IMR-90 (cell line): Measurements from ENCODE around the gene STK32A. TPM values are rescaled to one million over a fixed set of nuclear protein-coding genes. Genes with fewer than 3 reads are reported as not detected.

Experiments
- ATAC-seq: fragments of 200-7000 bp; cut with Tn5 transposase; 2 replicates; pipeline ENCODE4 v1.9.1; 2020; ENCODE audit warnings: low read depth, mild to moderate bottlenecking, moderate library complexity
- BruUV-seq: library from RNA; stranded (reverse); fragments of 400-500 nt; replicated peaks from 2 replicates; lab custom pipeline; 2021; lab: Mats Ljungman, UMichigan
- CTCF ChIA-PET: fragments of 300-600 bp; formaldehyde crosslinking; extraction: SDS; loops from one replicate; lab custom pipeline; 2021; ENCODE audit warnings: antibody characterized with exemption; lab: Yijun Ruan, JAX
- POLR2A ChIA-PET: fragments of 300-600 bp; sonication (Branson Sonifier 250); formaldehyde crosslinking; loops from one replicate; lab custom pipeline; 2022; ENCODE audit warnings: antibody characterized with exemption; ENCODE audit not compliant: unreplicated experiment; lab: Charles Lee
- DNase-seq: peaks from one replicate; pipeline ENCODE4 v3.0.0; 2013
- H2AFZ ChIP-seq: replicated peaks from 2 replicates; pipeline ENCODE3; 2013; ENCODE audit warnings: low read length, mild to moderate bottlenecking; ENCODE audit not compliant: poor library complexity
- H2AK5ac ChIP-seq: 2 replicates; pipeline ENCODE4 v1.6.1; 2013; ENCODE audit warnings: low read depth, low read length, inconsistent platforms
- H2AK9ac ChIP-seq: replicated peaks from 2 replicates; pipeline ENCODE3; 2013; ENCODE audit warnings: mild to moderate bottlenecking, low read depth, low read length, moderate library complexity; ENCODE audit not compliant: poor library complexity
- H2BK120ac ChIP-seq: 2 replicates; pipeline ENCODE4 v1.6.1; 2013; ENCODE audit warnings: low read depth, low read length, inconsistent platforms
- H2BK15ac ChIP-seq: 3 replicates; pipeline ENCODE4 v1.6.1; 2013; ENCODE audit warnings: low read depth, low read length, inconsistent platforms
- H2BK20ac ChIP-seq: 2 replicates; pipeline ENCODE4 v1.6.1; 2013; ENCODE audit warnings: low read depth, mild to moderate bottlenecking, inconsistent platforms, low read length, moderate library complexity
- H2BK5ac ChIP-seq: 2 replicates; pipeline ENCODE4 v1.6.1; 2013; ENCODE audit warnings: mild to moderate bottlenecking, low read depth, low read length, inconsistent platforms; ENCODE audit not compliant: poor library complexity, severe bottlenecking
- H3K14ac ChIP-seq: replicated peaks from 2 replicates; pipeline ENCODE4 v1.6.1; 2013; ENCODE audit warnings: low read depth, low read length, inconsistent platforms
- H3K18ac ChIP-seq: 2 replicates; pipeline ENCODE4 v1.6.1; 2013; ENCODE audit warnings: low read depth, low read length, control low read depth
- H3K23ac ChIP-seq: 2 replicates; pipeline ENCODE4 v1.6.1; 2013; ENCODE audit warnings: low read depth, low read length, inconsistent platforms
- H3K27ac ChIP-seq: 2 replicates; pipeline ENCODE4 v1.5.1; 2013; ENCODE audit warnings: mild to moderate bottlenecking, control low read depth, low read length; ENCODE audit not compliant: insufficient read depth
- H3K27me3 ChIP-seq: 2 replicates; pipeline ENCODE4 v1.6.1; 2013; ENCODE audit warnings: low read length; ENCODE audit not compliant: control insufficient read depth, insufficient read depth
- H3K36me3 ChIP-seq: 2 replicates; pipeline ENCODE4 v1.6.1; 2013; ENCODE audit warnings: low read length, mixed read lengths; ENCODE audit not compliant: control insufficient read depth, insufficient read depth
- H3K4ac ChIP-seq: 2 replicates; pipeline ENCODE4 v1.6.1; 2013; ENCODE audit warnings: low read depth, low read length, inconsistent platforms
- H3K4me1 ChIP-seq: 2 replicates; pipeline ENCODE4 v1.6.1; 2013; ENCODE audit warnings: low read length, mixed read lengths; ENCODE audit not compliant: control insufficient read depth, insufficient read depth
- H3K4me2 ChIP-seq: 2 replicates; pipeline ENCODE4 v1.6.1; 2013; ENCODE audit warnings: low read depth, mild to moderate bottlenecking, control low read depth, low read length, moderate library complexity
- H3K4me3 ChIP-seq: 2 replicates; pipeline ENCODE4 v1.5.1; 2013; ENCODE audit warnings: low read depth, mild to moderate bottlenecking, control low read depth, low read length, moderate library complexity; ENCODE audit not compliant: insufficient read depth
- H3K56ac ChIP-seq: 2 replicates; pipeline ENCODE4 v1.6.1; 2013; ENCODE audit warnings: low read length, inconsistent platforms; ENCODE audit not compliant: insufficient read depth; ENCODE audit errors: extremely low read depth
- H3K79me1 ChIP-seq, 2 experiments: 2 replicates each; pipeline ENCODE4 v1.6.1; 2013; ENCODE audit warnings: low read length in 2 of 2, inconsistent platforms in 1 of 2, low read depth in 1 of 2
- H3K9ac ChIP-seq: 2 replicates; pipeline ENCODE4 v1.6.1; 2013; ENCODE audit warnings: low read depth, low read length, control low read depth
- H3K9me1 ChIP-seq: 2 replicates; pipeline ENCODE4 v1.6.1; 2013; ENCODE audit warnings: low read length, inconsistent platforms; ENCODE audit not compliant: insufficient read depth
- H3K9me3 ChIP-seq: 2 replicates; pipeline ENCODE4 v1.6.1; 2013; ENCODE audit warnings: low read length; ENCODE audit not compliant: control insufficient read depth, insufficient read depth
- H4K20me1 ChIP-seq: 2 replicates; pipeline ENCODE4 v1.6.1; 2013; ENCODE audit warnings: low read length, inconsistent platforms; ENCODE audit not compliant: insufficient read depth
- H4K5ac ChIP-seq: 2 replicates; pipeline ENCODE4 v1.6.1; 2013; ENCODE audit warnings: mild to moderate bottlenecking, low read depth, low read length, control low read depth
- H4K8ac ChIP-seq, 2 experiments: 2 replicates each; pipeline ENCODE4 v1.6.1; 2013; ENCODE audit warnings: low read depth in 2 of 2, low read length in 2 of 2, control low read depth in 1 of 2, inconsistent platforms in 1 of 2
- H4K91ac ChIP-seq: 2 replicates; pipeline ENCODE4 v1.6.1; 2013; ENCODE audit warnings: low read depth, low read length, inconsistent platforms; ENCODE audit not compliant: insufficient read depth
- CEBPB ChIP-seq: IDR thresholded peaks from 2 replicates; pipeline ENCODE4 v1.6.1; 2012; ENCODE audit warnings: low read depth, low read length, improper control_type of control experiment
- CHD1 ChIP-seq: IDR thresholded peaks from 2 replicates; pipeline ENCODE4 v1.6.1; 2012; ENCODE audit warnings: low read depth, low read length, improper control_type of control experiment
- MAFK ChIP-seq: IDR thresholded peaks from 2 replicates; pipeline ENCODE4 v1.6.1; 2012; ENCODE audit warnings: low read depth, low read length, improper control_type of control experiment
- MXI1 ChIP-seq: IDR thresholded peaks from 2 replicates; pipeline ENCODE4 v1.6.1; 2012; ENCODE audit warnings: low read depth, mild to moderate bottlenecking, low read length, moderate library complexity, borderline replicate concordance
- RAD21 ChIP-seq: IDR thresholded peaks from 2 replicates; pipeline ENCODE4 v1.6.1; 2012; ENCODE audit warnings: low read length, improper control_type of control experiment
- RCOR1 ChIP-seq: IDR thresholded peaks from 2 replicates; pipeline ENCODE4 v1.6.1; 2012; ENCODE audit warnings: mild to moderate bottlenecking, low read length, improper control_type of control experiment; ENCODE audit not compliant: insufficient replicate concordance
- RFX5 ChIP-seq: IDR thresholded peaks from 2 replicates; pipeline ENCODE4 v1.8.0; 2012; ENCODE audit warnings: low read depth, mild to moderate bottlenecking, low read length, moderate library complexity
- SMC3 ChIP-seq: fragments of 150-350 bp; IDR thresholded peaks from 2 replicates; pipeline ENCODE4 v1.6.1; 2016; ENCODE audit warnings: low read depth, mild to moderate bottlenecking, antibody characterized with exemption, low read length, moderate library complexity
- WGBS, 2 experiments: methylation state at CpG; one replicate each; pipeline versions ENCODE4 v1.1.5 to v1.1.7; 2013; ENCODE audit warnings: missing lambda C conversion rate in 2 of 2; ENCODE audit not compliant: insufficient read length in 1 of 2; ENCODE audit errors: extremely low coverage in 2 of 2; 5-methylcytosine and 5-hydroxymethylcytosine counted together
- dilution Hi-C: fragments of 300-500 bp; cut with HindIII; formaldehyde crosslinking; loops from one replicate; pipeline ENCODE4 v1.14.3; 2018; ENCODE audit warnings: low sequenced_read_pairs; ENCODE audit not compliant: unreplicated experiment
- in situ Hi-C: fragments of 300-500 bp; cut with MboI; formaldehyde crosslinking; loops from 3 replicates; pipeline ENCODE4 v1.14.3; 2019; ENCODE audit warnings: low sequenced_read_pairs, inconsistent platforms, mixed read lengths
- intact Hi-C: fragments of 100-400 bp; cut with micrococcal nuclease; formaldehyde crosslinking; loops from 2 replicates; pipeline ENCODE4 v1.10.0; 2022
- polyA plus RNA-seq, 3 experiments: library from polyadenylated mRNA; depleted of rRNA; stranded (reverse); fragments of >200 nt; gene quantifications; 2 replicates each; pipeline ENCODE4 v1.2.3, GENCODE V29; 2012; ENCODE audit warnings: low replicate concordance in 1 of 3
- total RNA-seq: library from RNA; depleted of rRNA; stranded (reverse); fragments of >200 nt; gene quantifications from 2 replicates; pipeline ENCODE4 v1.2.3, GENCODE V29; 2012
- TF ChIP-seq, protein P1 (sequence below): conservative IDR thresholded peaks from 2 replicates; pipeline ENCODE4 v1.5.1; 2012; ENCODE audit warnings: mild to moderate bottlenecking, low read depth, low read length, improper control_type of control experiment

STK32A gene
- total and polyA plus RNA-seq, 2 of the 4 experiments (the other 2 are of a cell fraction), result 0.12 to 0.18 TPM

- peaks cover 4 to 31% of the 10 kb centered on the region in 2 experiments; a peak in 3 of 4 replicates for H3K79me1 ChIP-seq
- H4K8ac ChIP-seq, result peak overlapping the region; percentile 53 to 62; a peak in 2 of 4 replicates
- POLR2A ChIA-PET, result no interaction called here
- H4K5ac ChIP-seq, result no peak overlapping the region
- peak overlapping the region; percentile 57; the same call in 1 of the 2 replicates for H3K14ac ChIP-seq
- H3K9me1 ChIP-seq, result peaks cover 22% of the 10 kb centered on the region
- DNase-seq (peak; percentile 77), ATAC-seq (peak; percentile 80)
- H2BK15ac ChIP-seq, result peak overlapping the region; percentile 12; the same call in 1 of the 3 replicates
- peak overlapping the region; percentile 77 for H3K4ac ChIP-seq
- H3K9ac ChIP-seq, result no peak overlapping the region
- H4K91ac ChIP-seq, result peak overlapping the region; percentile 73; the same call in 1 of the 2 replicates
- BruUV-seq, result no TSS peak
- H3K4me1 ChIP-seq, result peaks cover 17% of the 10 kb centered on the region
- intact Hi-C loops, result no loop called here
- H3K56ac ChIP-seq, result no peak overlapping the region
- peak overlapping the region; percentile 26 for H3K4me2 ChIP-seq
- CTCF ChIA-PET, result interaction anchor here (0.5 to 1.5 kb wide), 4 partner anchors 14 to 141 kb away, joined by 3 to 5 read pairs (median 4); no protein-coding TSS in a partner anchor
- H3K23ac ChIP-seq, result 0 out of 2 replicates have a peak overlapping the region, but pooled peaks have one; percentile 19
- in situ Hi-C loops, result no loop called here
- peak overlapping the region; percentile 40 for H2BK5ac ChIP-seq
- no peak for TF ChIP-seq MAFK
- peak; percentile 26; the same call in 1 of the 2 replicates for TF ChIP-seq CEBPB
- no peak for TF ChIP-seq RFX5
- TF ChIP-seq MXI1, result no peak
- TF ChIP-seq RCOR1, result no peak
- no peak for TF ChIP-seq SMC3
- TF ChIP-seq, protein P1, sequence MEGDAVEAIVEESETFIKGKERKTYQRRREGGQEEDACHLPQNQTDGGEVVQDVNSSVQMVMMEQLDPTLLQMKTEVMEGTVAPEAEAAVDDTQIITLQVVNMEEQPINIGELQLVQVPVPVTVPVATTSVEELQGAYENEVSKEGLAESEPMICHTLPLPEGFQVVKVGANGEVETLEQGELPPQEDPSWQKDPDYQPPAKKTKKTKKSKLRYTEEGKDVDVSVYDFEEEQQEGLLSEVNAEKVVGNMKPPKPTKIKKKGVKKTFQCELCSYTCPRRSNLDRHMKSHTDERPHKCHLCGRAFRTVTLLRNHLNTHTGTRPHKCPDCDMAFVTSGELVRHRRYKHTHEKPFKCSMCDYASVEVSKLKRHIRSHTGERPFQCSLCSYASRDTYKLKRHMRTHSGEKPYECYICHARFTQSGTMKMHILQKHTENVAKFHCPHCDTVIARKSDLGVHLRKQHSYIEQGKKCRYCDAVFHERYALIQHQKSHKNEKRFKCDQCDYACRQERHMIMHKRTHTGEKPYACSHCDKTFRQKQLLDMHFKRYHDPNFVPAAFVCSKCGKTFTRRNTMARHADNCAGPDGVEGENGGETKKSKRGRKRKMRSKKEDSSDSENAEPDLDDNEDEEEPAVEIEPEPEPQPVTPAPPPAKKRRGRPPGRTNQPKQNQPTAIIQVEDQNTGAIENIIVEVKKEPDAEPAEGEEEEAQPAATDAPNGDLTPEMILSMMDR, result no peak
- no peak for TF ChIP-seq CHD1
- no peak for TF ChIP-seq RAD21
- WGBS, 2 experiments, result no CpG with 5 or more reads among the region's 5 CpGs
- H3K4me3 ChIP-seq, result no peak overlapping the region
- peak overlapping the region; percentile 28; the same call in 1 of the 2 replicates for H3K27ac ChIP-seq
- H3K9me3 ChIP-seq, result no peaks in the 10 kb centered on the region
- H2BK20ac ChIP-seq, result peak overlapping the region; percentile 58
- dilution Hi-C loops, result no loop called here
- H3K36me3 ChIP-seq, result peaks cover 8% of the 10 kb centered on the region
- no peak overlapping the region for H2AFZ ChIP-seq
- no peaks in the 10 kb centered on the region for H3K27me3 ChIP-seq
- H2AK9ac ChIP-seq, result no peak overlapping the region
- peaks cover 4% of the 10 kb centered on the region; the same call in 1 of the 2 replicates for H4K20me1 ChIP-seq
- peak overlapping the region; percentile 45 for H2BK120ac ChIP-seq
- no peak overlapping the region for H2AK5ac ChIP-seq
- H3K18ac ChIP-seq, result peak overlapping the region; percentile 52
These were observed 182.4 kb downstream of the STK32A start for GRCh38 chr5:147417135-147417813.
